Stomach smooth muscle (tissue), 2 donors: ENCODE measurements around the gene DAPK1.
A peak's percentile ranks its signal among the peaks of the same experiment; 100 is the strongest.

Source experiments
- H3K27ac ChIP-seq: one replicate; pipeline ENCODE4 v1.7.0; 2013; ENCODE audit warnings: mild to moderate bottlenecking, low read length, inconsistent platforms
- H3K27me3 ChIP-seq, 2 donors: one replicate each; pipeline ENCODE4 v1.7.0; 2013; ENCODE audit warnings: low read length in 2 of 2; ENCODE audit not compliant: insufficient read depth in 2 of 2, control insufficient read depth in 1 of 2
- H3K36me3 ChIP-seq, 2 donors: one replicate each; pipeline ENCODE4 v1.7.0; 2013; ENCODE audit warnings: low read length in 2 of 2; ENCODE audit not compliant: control insufficient read depth in 2 of 2, insufficient read depth in 2 of 2
- H3K4me1 ChIP-seq: one replicate; pipeline ENCODE4 v1.7.0; 2013; ENCODE audit warnings: low read length; ENCODE audit not compliant: control insufficient read depth, insufficient read depth
- H3K4me3 ChIP-seq, 2 donors: one replicate each; pipeline ENCODE4 v1.7.0; 2013; ENCODE audit warnings: low read length in 2 of 2
- H3K9ac ChIP-seq, 2 donors: one replicate each; pipeline ENCODE4 v1.7.0; 2013; ENCODE audit warnings: low read length in 2 of 2, mild to moderate bottlenecking in 1 of 2
- H3K9me3 ChIP-seq, 2 donors: one replicate each; pipeline ENCODE4 v1.7.0; 2013; ENCODE audit warnings: low read length in 2 of 2; ENCODE audit not compliant: control insufficient read depth in 2 of 2
- donor health status: healthy.
- donor health status: Pancreatic carcinoma.

The DAPK1 gene

GRCh38 chr9:87507576-87507975 lies 9.9 kb downstream of the DAPK1 start:
- Histone ChIP-seq H3K4me3 (no peak overlapping the region), H3K36me3 (peaks cover 2 to 7% of the 10 kb centered on the region in 2 donors), H3K9me3 (no peaks in the 10 kb centered on the region), H3K4me1 (peaks cover 28% of the 10 kb centered on the region), H3K27ac (no peak overlapping the region), H3K9ac (no peak overlapping the region), H3K27me3 (no peaks in the 10 kb centered on the region)

- no peaks in the 10 kb centered on the region for H3K27me3 ChIP-seq
- no peaks in the 10 kb centered on the region for H3K9me3 ChIP-seq
- H3K4me1 ChIP-seq: peaks cover 44% of the 10 kb centered on the region
- H3K9ac ChIP-seq: peak overlapping the region in 1 of 2 donors; percentile 12
- peak overlapping the region; percentile 55 for H3K27ac ChIP-seq
- peak overlapping the region; percentile 15 to 41 for H3K4me3 ChIP-seq
- peaks cover 0 to 2% of the 10 kb centered on the region in 2 donors for H3K36me3 ChIP-seq
Observed at GRCh38 chr9:87510252-87510683, 12.6 kb downstream of the DAPK1 start.

GRCh38 chr9:87512311-87512710 lies 14.6 kb downstream of the DAPK1 start:
- Histone ChIP-seq H3K4me3 (no peak overlapping the region), H3K27ac (no peak overlapping the region), H3K27me3 (no peaks in the 10 kb centered on the region), H3K9ac (no peak overlapping the region), H3K9me3 (no peaks in the 10 kb centered on the region), H3K4me1 (peaks cover 55% of the 10 kb centered on the region), H3K36me3 (peaks cover 0 to 2% of the 10 kb centered on the region in 2 donors)

- Histone ChIP-seq H3K9ac (no peak overlapping the region), H3K9me3 (no peaks in the 10 kb centered on the region), H3K27ac (peak overlapping the region; percentile 31), H3K27me3 (no peaks in the 10 kb centered on the region), H3K4me3 (no peak overlapping the region), H3K4me1 (peaks cover 55% of the 10 kb centered on the region), H3K36me3 (peaks cover 0 to 2% of the 10 kb centered on the region in 2 donors)
Observed at GRCh38 chr9:87513161-87513560, 15.5 kb downstream of the DAPK1 start.

GRCh38 chr9:87513880-87514535 lies 16.3 kb downstream of the DAPK1 start:
- Histone ChIP-seq H3K4me1 (peaks cover 63% of the 10 kb centered on the region), H3K4me3 (no peak overlapping the region)

GRCh38 chr9:87515006-87515405 lies 17.3 kb downstream of the DAPK1 start:
- H3K4me1 ChIP-seq: peaks cover 68% of the 10 kb centered on the region
- peak overlapping the region; percentile 37 for H3K27ac ChIP-seq

More at GRCh38 chr9:87513880-87514535, 16.3 kb downstream of the DAPK1 start:
- Histone ChIP-seq H3K27me3 (no peaks in the 10 kb centered on the region), H3K36me3 (no peaks in the 10 kb centered on the region), H3K27ac (peak overlapping the region; percentile 31), H3K9ac (no peak overlapping the region), H3K9me3 (no peaks in the 10 kb centered on the region)

GRCh38 chr9:87515588-87516221 lies 18.0 kb downstream of the DAPK1 start:
- no peak overlapping the region for H3K4me3 ChIP-seq
- no peak overlapping the region for H3K9ac ChIP-seq
- H3K27ac ChIP-seq: peak overlapping the region; percentile 37
- no peaks in the 10 kb centered on the region for H3K9me3 ChIP-seq
- no peaks in the 10 kb centered on the region for H3K27me3 ChIP-seq
- H3K4me1 ChIP-seq: peaks cover 63% of the 10 kb centered on the region
- no peaks in the 10 kb centered on the region for H3K36me3 ChIP-seq

More at GRCh38 chr9:87515006-87515405, 17.3 kb downstream of the DAPK1 start:
- Histone ChIP-seq H3K27me3 (no peaks in the 10 kb centered on the region), H3K9ac (no peak overlapping the region), H3K9me3 (no peaks in the 10 kb centered on the region), H3K36me3 (no peaks in the 10 kb centered on the region), H3K4me3 (no peak overlapping the region)

GRCh38 chr9:87516222-87516925 lies 18.7 kb downstream of the DAPK1 start:
- Histone ChIP-seq H3K4me3 (no peak overlapping the region), H3K9me3 (no peaks in the 10 kb centered on the region), H3K9ac (no peak overlapping the region), H3K4me1 (peaks cover 56% of the 10 kb centered on the region), H3K27me3 (no peaks in the 10 kb centered on the region), H3K27ac (peak overlapping the region; percentile 37), H3K36me3 (no peaks in the 10 kb centered on the region)

GRCh38 chr9:87516926-87517290 lies 19.2 kb downstream of the DAPK1 start:
- Histone ChIP-seq H3K27ac (peak overlapping the region; percentile 37), H3K36me3 (no peaks in the 10 kb centered on the region), H3K4me1 (peaks cover 55% of the 10 kb centered on the region), H3K9me3 (no peaks in the 10 kb centered on the region), H3K4me3 (no peak overlapping the region), H3K27me3 (no peaks in the 10 kb centered on the region), H3K9ac (no peak overlapping the region)

- no peaks in the 10 kb centered on the region for H3K9me3 ChIP-seq
- peaks cover 49% of the 10 kb centered on the region for H3K4me1 ChIP-seq
- no peaks in the 10 kb centered on the region for H3K27me3 ChIP-seq
- H3K4me3 ChIP-seq: no peak overlapping the region
- no peaks in the 10 kb centered on the region for H3K36me3 ChIP-seq
- H3K27ac ChIP-seq: no peak overlapping the region
- no peak overlapping the region for H3K9ac ChIP-seq
Observed at GRCh38 chr9:87517732-87518131, 20.1 kb downstream of the DAPK1 start.
